Endothelial cell of umbilical vein (primary cell): ENCODE results near the gene TMEM50B. TPM values are rescaled to one million over a fixed set of nuclear protein-coding genes. Genes with fewer than 3 reads are reported as not detected.

ENCODE experiments used
- BruUV-seq: library from RNA; stranded (reverse); fragments of 400-500 nt; replicated peaks from 2 replicates; lab custom pipeline; 2021; lab: Mats Ljungman, UMichigan
- CTCF ChIA-PET: fragments of 300-600, 350-600 bp; sonication (Branson Sonifier 250); formaldehyde crosslinking; loops from one replicate; lab custom pipeline; 2021; ENCODE audit warnings: antibody characterized with exemption, inconsistent platforms; lab: Charles Lee
- POLR2A ChIA-PET: fragments of 300-600, 350-600 bp; sonication (Branson Sonifier 250); formaldehyde crosslinking; loops from one replicate; lab custom pipeline; 2021; ENCODE audit warnings: antibody characterized with exemption, inconsistent platforms; lab: Charles Lee
- DNase-seq: peaks from one replicate; pipeline ENCODE4 v3.0.0-alpha.2; 2011; ENCODE audit warnings: low read depth, low spot score
- FAIRE-seq: peaks from 2 replicates; lab custom pipeline; 2011; peaks lifted over from hg19 to GRCh38; lab: Jason Lieb, UNC
- H2AFZ ChIP-seq: 2 replicates; pipeline ENCODE4 v1.6.0; 2012; ENCODE audit warnings: low read depth, low read length, control low read depth, inconsistent platforms
- H3K27ac ChIP-seq: 2 replicates; pipeline ENCODE4 v1.5.1; 2011; ENCODE audit warnings: low read depth, mild to moderate bottlenecking, control low read depth, low read length, moderate library complexity; ENCODE audit not compliant: insufficient read depth
- H3K27me3 ChIP-seq, 2 experiments: 2 replicates each; pipeline versions ENCODE4 v1.6.0 to v1.6.1; 2011; ENCODE audit warnings: low read length in 2 of 2, mixed read lengths in 1 of 2; ENCODE audit not compliant: control insufficient read depth in 2 of 2, insufficient read depth in 2 of 2
- H3K36me3 ChIP-seq, 2 experiments: 2 replicates in 1 of 2; 3 replicates in 1 of 2; pipeline ENCODE4 v1.5.1; 2011; ENCODE audit warnings: low read length in 2 of 2, mild to moderate bottlenecking in 1 of 2, moderate library complexity in 1 of 2; ENCODE audit not compliant: control insufficient read depth in 2 of 2, insufficient read depth in 2 of 2; ENCODE audit errors: extremely low read depth in 1 of 2
- H3K4me1 ChIP-seq: 3 replicates; pipeline ENCODE4 v1.5.1; 2011; ENCODE audit warnings: mild to moderate bottlenecking, low read length; ENCODE audit not compliant: control insufficient read depth, insufficient read depth; ENCODE audit errors: extremely low read depth
- H3K4me2 ChIP-seq: 2 replicates; pipeline ENCODE4 v1.6.1; 2011; ENCODE audit warnings: low read length, control low read depth, mixed read lengths; ENCODE audit not compliant: insufficient read depth
- H3K4me3 ChIP-seq, 3 experiments: fragments of 200-600 bp in 1 of 3; sonication (generic), shearing (Covaris generic) in 1 of 3; replicated peaks in 1 of 3; 2 replicates each; pipeline ENCODE4 v1.5.1; 2011 to 2016; ENCODE audit warnings: control low read depth in 3 of 3, low read length in 3 of 3, mild to moderate bottlenecking in 2 of 3, inconsistent platforms in 1 of 3, low read depth in 1 of 3, moderate library complexity in 1 of 3; ENCODE audit not compliant: insufficient read depth in 1 of 3
- H3K79me2 ChIP-seq: 2 replicates; pipeline ENCODE4 v1.6.0; 2012; ENCODE audit warnings: low read length, inconsistent platforms; ENCODE audit not compliant: control insufficient read depth, insufficient read depth
- H3K9ac ChIP-seq: replicated peaks from 2 replicates; pipeline ENCODE3; 2011; ENCODE audit warnings: low read length, control low read depth; ENCODE audit not compliant: insufficient read depth; ENCODE audit errors: extremely low read depth
- H3K9me1 ChIP-seq: replicated peaks from 3 replicates; pipeline ENCODE4 v1.6.0; 2011; ENCODE audit warnings: mild to moderate bottlenecking, low read length; ENCODE audit not compliant: control insufficient read depth, insufficient read depth; ENCODE audit errors: extremely low read depth
- H3K9me3 ChIP-seq: replicated peaks from 2 replicates; pipeline ENCODE4 v1.5.1; 2012; ENCODE audit warnings: low read length, inconsistent platforms; ENCODE audit not compliant: control insufficient read depth, insufficient read depth
- H4K20me1 ChIP-seq: replicated peaks from 2 replicates; pipeline ENCODE3; 2011; ENCODE audit warnings: mild to moderate bottlenecking, low read length; ENCODE audit not compliant: control insufficient read depth, insufficient read depth; ENCODE audit errors: extremely low read depth
- EZH2 ChIP-seq: IDR thresholded peaks from 2 replicates; pipeline ENCODE4 v1.6.1; 2012; ENCODE audit warnings: borderline replicate concordance, low read depth, mild to moderate bottlenecking, moderate library complexity, low read length, inconsistent platforms; ENCODE audit not compliant: severe bottlenecking
- FOS ChIP-seq: IDR thresholded peaks from 2 replicates; pipeline ENCODE4 v1.6.1; 2011; ENCODE audit warnings: mild to moderate bottlenecking, low read length, moderate library complexity, borderline replicate concordance; ENCODE audit not compliant: insufficient read depth
- GATA2 ChIP-seq: IDR thresholded peaks from 2 replicates; pipeline ENCODE4 v1.7.0; 2011; ENCODE audit warnings: low read depth, mild to moderate bottlenecking, moderate library complexity, mixed read lengths, low read length; ENCODE audit not compliant: insufficient read length, insufficient read depth
- JUN ChIP-seq: IDR thresholded peaks from 2 replicates; pipeline ENCODE4 v1.6.1; 2011; ENCODE audit warnings: borderline replicate concordance, low read depth; ENCODE audit not compliant: insufficient read length, insufficient read depth
- MYC ChIP-seq: IDR thresholded peaks from one replicate; pipeline ENCODE4 v1.6.1; 2011; ENCODE audit warnings: mild to moderate bottlenecking, low read depth, low read length
- POLR2A ChIP-seq: IDR thresholded peaks from 2 replicates; pipeline ENCODE4 v1.6.1; 2012; ENCODE audit warnings: low read depth, mild to moderate bottlenecking, control low read depth, low read length
- POLR2AphosphoS5 ChIP-seq: IDR thresholded peaks from 2 replicates; pipeline ENCODE4 v1.6.1; 2012; ENCODE audit warnings: low read depth, mild to moderate bottlenecking, control low read depth, low read length, moderate library complexity; ENCODE audit not compliant: insufficient read depth
- dilution Hi-C: fragments of 300-500 bp; cut with MboI; formaldehyde crosslinking; loops from one replicate; pipeline ENCODE4 v1.15.0; 2019; ENCODE audit warnings: low sequenced_read_pairs; ENCODE audit not compliant: extremely low pct_ligation_motif_present
- intact Hi-C: fragments of 100-400 bp; cut with micrococcal nuclease; formaldehyde crosslinking; loops from one replicate; pipeline ENCODE4 v1.10.0; 2022
- polyA plus RNA-seq, 4 experiments: library from polyadenylated mRNA; depleted of rRNA in 3 of 4; stranded (reverse) in 3 of 4; unstranded in 1 of 4; fragments of >200 nt; gene quantifications; 2 replicates each; pipeline versions ENCODE4 v1.2.1 to v1.2.3, GENCODE V29; 2011 to 2012; ENCODE audit warnings: missing spikeins in 1 of 4
- total RNA-seq: library from RNA; stranded (reverse); gene quantifications from 2 replicates; pipeline ENCODE4 v1.2.3, GENCODE V29; 2021
- TF ChIP-seq, protein P1 (sequence below), 2 donors: IDR thresholded peaks; 1 replicate in 1 of 2; 2 replicates in 1 of 2; pipeline ENCODE4 v1.5.1; 2011; ENCODE audit warnings: low read length in 2 of 2, mild to moderate bottlenecking in 2 of 2, moderate library complexity in 2 of 2, control low read depth in 1 of 2, inconsistent platforms in 1 of 2, low read depth in 1 of 2; ENCODE audit not compliant: insufficient read depth in 1 of 2; ENCODE audit errors: extremely low read depth in 1 of 2
- TF ChIP-seq, protein P2 (sequence below): IDR thresholded peaks from 2 replicates; pipeline ENCODE4 v1.6.1; 2011; ENCODE audit not compliant: insufficient read depth, insufficient read length

The TMEM50B gene
- total and polyA plus RNA-seq, 2 donors (not counting 3 experiments of a cell fraction or from before 2014, with no cell fraction given), result 25.1 to 29.3 TPM

DNA sequence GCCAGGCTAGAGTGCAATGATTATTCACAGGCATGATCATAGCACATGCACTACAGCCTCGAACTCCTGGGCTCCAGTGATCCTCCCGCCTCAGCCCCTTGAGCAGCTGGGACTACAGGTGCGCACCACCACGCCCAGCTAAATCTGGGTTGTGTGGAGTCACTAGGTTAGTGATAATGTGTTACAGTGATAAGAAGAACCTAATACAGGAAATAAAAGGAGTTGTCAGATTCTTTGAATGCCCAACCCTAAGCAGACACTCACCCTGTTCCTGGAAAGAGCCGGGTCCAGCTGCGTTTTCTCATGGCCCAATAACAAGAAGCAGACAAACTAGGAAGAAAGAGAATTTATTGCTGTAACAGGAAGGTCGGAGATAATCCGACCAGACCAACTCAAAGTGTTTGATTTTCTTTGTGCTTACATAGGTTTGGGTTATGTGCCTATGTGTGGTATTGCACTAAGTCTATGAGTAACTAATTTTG, 67.8 kb downstream of the TMEM50B start:
- no peak for TF ChIP-seq JUN
- TF ChIP-seq MYC, result no peak
- TF ChIP-seq POLR2A, result no peak
- no peaks in the 10 kb centered on the region for H3K9me1 ChIP-seq
- POLR2A ChIA-PET, result interaction anchor here (0.5 kb wide), 1 partner anchor 10 kb away, joined by 3 read pairs; no protein-coding TSS in a partner anchor
- DNase-seq (no peak), FAIRE-seq (no peak)
- H3K27me3 ChIP-seq, result no peaks in the 10 kb centered on the region
- no peak overlapping the region for H3K27ac ChIP-seq
- H3K4me3 ChIP-seq, result no peak overlapping the region
- peaks cover 73% of the 10 kb centered on the region for H3K79me2 ChIP-seq
- CTCF ChIA-PET, result no interaction called here
- no peak overlapping the region for H3K9ac ChIP-seq
- BruUV-seq, result no TSS peak
- dilution Hi-C loops (no loop called here), intact Hi-C loops (no loop called here)
- H2AFZ ChIP-seq, result no peak overlapping the region
- H3K36me3 ChIP-seq, result peaks cover 3 to 7% of the 10 kb centered on the region in 2 experiments
- H3K4me1 ChIP-seq, result no peaks in the 10 kb centered on the region
- no peak overlapping the region for H3K4me2 ChIP-seq
- no peaks in the 10 kb centered on the region for H4K20me1 ChIP-seq
- H3K9me3 ChIP-seq, result no peaks in the 10 kb centered on the region

DNA sequence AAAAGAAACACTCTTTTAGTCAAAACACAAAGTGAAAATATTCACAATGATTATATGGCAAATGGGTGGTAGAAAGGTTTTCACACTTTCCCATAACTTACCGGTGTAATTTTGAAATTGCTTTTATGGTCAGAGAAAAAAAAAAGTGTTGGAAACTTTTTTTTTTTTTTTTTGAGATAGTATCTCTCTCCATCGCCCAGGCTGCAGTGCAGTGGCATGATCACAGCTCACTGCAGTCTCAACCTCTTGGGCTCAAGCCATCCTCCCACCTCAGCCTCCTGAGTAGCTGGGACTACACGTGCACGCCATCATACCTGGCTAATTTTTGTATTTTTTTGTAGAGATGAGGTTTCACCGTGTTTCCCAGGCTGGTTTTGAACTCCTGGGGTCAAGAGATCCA, 73.3 kb downstream of the TMEM50B start:
- DNase-seq (no peak), FAIRE-seq (no peak)
- H3K27ac ChIP-seq, result no peak overlapping the region
- ChIA-PET CTCF (interaction anchor here (0.7 to 1.7 kb wide), 4 partner anchors 20 to 206 kb away, joined by 3 to 8 read pairs (median 4); no protein-coding TSS in a partner anchor), POLR2A (no interaction called here)
- peaks cover 0 to 1% of the 10 kb centered on the region in 2 experiments for H3K36me3 ChIP-seq
- H3K79me2 ChIP-seq, result peaks cover 73% of the 10 kb centered on the region
- H3K4me1 ChIP-seq, result peaks cover 4% of the 10 kb centered on the region
- dilution Hi-C loops, result no loop called here
- no peaks in the 10 kb centered on the region for H3K9me3 ChIP-seq
- BruUV-seq, result no TSS peak
- intact Hi-C loops, result no loop called here
- H3K27me3 ChIP-seq, result no peaks in the 10 kb centered on the region
- H3K9me1 ChIP-seq, result no peaks in the 10 kb centered on the region
- no peaks in the 10 kb centered on the region for H4K20me1 ChIP-seq
- H3K4me2 ChIP-seq, result no peak overlapping the region
- H2AFZ ChIP-seq, result no peak overlapping the region
- TF ChIP-seq POLR2AphosphoS5 (no peak), GATA2 (no peak), EZH2 (no peak), MYC (no peak), FOS (no peak), JUN (no peak), POLR2A (no peak)
- TF ChIP-seq, protein P1, sequence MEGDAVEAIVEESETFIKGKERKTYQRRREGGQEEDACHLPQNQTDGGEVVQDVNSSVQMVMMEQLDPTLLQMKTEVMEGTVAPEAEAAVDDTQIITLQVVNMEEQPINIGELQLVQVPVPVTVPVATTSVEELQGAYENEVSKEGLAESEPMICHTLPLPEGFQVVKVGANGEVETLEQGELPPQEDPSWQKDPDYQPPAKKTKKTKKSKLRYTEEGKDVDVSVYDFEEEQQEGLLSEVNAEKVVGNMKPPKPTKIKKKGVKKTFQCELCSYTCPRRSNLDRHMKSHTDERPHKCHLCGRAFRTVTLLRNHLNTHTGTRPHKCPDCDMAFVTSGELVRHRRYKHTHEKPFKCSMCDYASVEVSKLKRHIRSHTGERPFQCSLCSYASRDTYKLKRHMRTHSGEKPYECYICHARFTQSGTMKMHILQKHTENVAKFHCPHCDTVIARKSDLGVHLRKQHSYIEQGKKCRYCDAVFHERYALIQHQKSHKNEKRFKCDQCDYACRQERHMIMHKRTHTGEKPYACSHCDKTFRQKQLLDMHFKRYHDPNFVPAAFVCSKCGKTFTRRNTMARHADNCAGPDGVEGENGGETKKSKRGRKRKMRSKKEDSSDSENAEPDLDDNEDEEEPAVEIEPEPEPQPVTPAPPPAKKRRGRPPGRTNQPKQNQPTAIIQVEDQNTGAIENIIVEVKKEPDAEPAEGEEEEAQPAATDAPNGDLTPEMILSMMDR (IDR thresholded peaks at IDR 0.05; ENCODE audit: extremely low read depth in 1 of 2, insufficient read depth in 1 of 2, low read depth in 1 of 2, low read length in 2 of 2), result no peak
- TF ChIP-seq, protein P2, sequence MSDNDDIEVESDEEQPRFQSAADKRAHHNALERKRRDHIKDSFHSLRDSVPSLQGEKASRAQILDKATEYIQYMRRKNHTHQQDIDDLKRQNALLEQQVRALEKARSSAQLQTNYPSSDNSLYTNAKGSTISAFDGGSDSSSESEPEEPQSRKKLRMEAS, result no peak
- no peak overlapping the region for H3K9ac ChIP-seq
- no peak overlapping the region for H3K4me3 ChIP-seq
